MM.1S (cell line): ENCODE data around the gene BAAT.

Experiments
- CTCF ChIP-seq: fragments of 300-600 bp; sonication (generic); IDR thresholded peaks from 2 replicates; pipeline ENCODE4 v1.5.1; 2016; ENCODE audit warnings: antibody characterized with exemption, low read length, mixed read lengths
- EZH2 ChIP-seq: fragments of 300-600 bp; sonication (generic); optimal IDR thresholded peaks from 2 replicates; pipeline ENCODE3; 2017; ENCODE audit warnings: low read depth, mild to moderate bottlenecking, antibody characterized with exemption, low read length, mixed read lengths

GRCh38 chr9:101381118-101381517 is 3.7 kb downstream of the BAAT start:
- TF ChIP-seq EZH2: no peak
- no peak for TF ChIP-seq CTCF
